ENCODE results near the gene SORBS1.
"Not testable (repeated sequence)": the region's sequence is repeated elsewhere in the genome, so short reads cannot be mapped to it uniquely, and the experiment has no call there.

Gene SORBS1

DNA sequence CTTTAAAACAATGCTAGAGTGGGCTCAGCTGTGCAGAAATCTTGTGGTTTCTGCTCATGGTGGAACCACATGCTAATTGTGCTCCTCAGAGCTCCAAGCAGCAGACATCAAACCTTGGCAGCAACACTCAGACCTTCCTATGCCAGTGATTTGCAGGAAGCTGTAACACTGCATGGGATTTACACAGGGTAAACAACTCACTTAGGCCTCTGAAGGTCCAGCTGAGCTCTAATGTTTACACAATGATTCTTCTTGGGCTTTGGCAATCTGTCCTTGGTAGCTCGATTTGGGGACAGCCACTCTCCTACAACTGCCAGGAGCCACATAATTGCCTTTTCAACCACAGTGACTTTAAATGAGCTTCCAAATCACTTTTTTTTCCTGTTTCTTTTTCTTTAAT lies 172.6 kb downstream of the SORBS1 start:
- no peak for DNase-seq (ENCODE audit: low spot score)

DNA sequence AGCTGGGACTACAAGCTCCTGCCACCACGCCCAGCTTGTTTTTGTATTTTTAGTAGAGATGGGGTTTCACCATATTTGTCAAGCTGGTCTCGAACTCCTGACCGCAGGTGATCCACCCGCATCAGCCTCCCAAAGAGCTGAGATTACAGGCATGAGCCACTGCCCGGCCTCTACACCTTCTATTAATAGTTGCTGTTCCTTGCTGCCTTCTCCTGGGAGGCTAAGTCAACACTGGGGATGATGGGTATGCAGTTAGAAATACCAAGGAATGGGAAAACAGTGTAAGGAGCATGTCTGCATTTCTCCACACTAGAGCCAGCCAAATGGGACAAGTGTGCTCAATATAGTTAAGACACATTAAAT lies 173.1 kb downstream of the SORBS1 start:
- DNase-seq (ENCODE audit: low spot score) = no peak

DNA sequence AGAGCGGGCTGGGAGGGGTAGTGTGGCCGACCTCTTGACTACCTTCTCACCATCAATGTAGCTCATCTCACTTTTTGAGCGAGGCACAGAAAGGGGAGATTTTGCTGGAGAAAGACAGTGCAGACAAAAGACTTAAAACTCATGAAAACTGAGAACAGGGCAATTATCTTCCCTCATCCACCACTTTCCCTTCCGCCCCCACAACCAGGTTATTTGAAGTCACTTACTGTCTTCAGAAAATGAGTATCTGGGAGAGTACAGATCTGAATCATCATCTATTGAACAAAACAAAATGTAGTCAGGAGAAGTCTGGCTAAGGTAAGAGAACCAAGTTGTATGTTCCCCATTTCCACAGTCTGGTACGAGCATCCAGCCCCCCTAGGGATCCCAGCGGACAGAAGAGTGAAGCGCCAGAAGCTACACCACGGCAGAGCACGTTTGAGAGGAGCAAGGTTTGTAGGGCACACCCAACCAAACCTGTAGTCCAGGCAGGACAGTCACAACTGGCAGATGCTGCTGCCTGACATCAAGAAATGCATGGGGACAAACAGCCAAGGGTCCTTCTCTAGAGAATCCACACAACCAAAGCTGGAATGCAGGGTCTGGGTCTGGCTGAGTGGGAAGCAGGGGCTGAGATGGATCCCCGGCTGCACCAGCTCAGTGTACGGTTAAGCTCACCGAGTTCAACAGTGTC lies 177.0 kb downstream of the SORBS1 start:
- no peak for DNase-seq (ENCODE audit: low spot score)

DNA sequence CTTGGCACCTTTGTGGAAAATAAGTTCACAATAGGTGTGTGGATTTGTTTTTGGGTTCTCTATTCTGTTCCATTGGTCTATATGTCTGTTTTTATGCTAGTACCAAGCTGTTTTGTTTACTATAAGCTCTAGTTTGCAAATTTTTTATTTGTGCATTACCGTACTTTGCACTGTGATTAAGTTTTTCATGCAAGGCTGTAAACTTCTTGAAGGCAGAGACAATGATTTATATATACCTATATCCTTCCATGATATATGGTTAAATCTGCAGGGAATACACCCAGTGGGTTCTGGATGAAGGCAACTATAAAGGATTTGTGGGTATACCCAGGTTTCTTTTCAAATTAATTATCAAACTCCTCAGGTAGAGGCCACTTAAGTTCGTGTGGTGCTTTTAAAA lies 178.6 kb downstream of the SORBS1 start:
- no peak for DNase-seq (ENCODE audit: low spot score)

DNA sequence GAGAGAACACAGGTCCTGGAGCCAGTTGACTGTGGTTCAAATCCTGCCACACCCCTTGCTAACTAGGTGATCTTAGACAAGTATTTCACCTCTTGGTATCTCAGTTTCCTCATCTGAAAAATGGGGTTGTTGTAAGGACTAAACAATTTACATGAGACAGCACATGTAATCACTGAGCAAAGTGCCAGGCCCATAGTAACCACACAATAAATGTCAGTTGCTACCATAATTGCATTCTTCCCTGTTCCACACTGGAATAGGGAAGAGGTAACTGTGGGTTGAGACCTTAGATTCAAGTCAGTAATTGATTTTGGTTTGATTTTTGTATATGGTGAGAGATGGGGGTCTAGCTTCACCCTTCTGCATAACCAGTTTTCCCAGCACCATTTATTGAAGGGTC lies 179.0 kb downstream of the SORBS1 start:
- DNase-seq (ENCODE audit: low spot score) = no peak

DNA sequence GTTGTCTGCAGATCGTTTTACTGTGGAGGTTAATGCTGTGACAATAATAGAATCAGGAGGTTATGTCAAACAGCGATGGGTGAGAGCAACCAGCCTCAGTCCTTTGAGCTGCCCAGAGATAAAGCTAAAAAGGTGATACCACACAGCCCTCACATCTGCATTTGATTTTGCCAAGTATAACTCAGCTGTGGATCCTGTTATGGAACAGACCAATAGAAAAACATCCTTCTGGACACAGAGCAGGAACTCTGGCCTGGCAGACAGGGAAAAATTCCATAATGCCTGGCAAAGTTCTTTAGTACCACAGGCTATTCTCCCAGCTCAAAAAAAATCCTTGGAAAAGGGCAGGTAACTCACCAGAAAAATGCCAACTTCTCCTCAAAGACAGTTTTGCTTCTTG lies 183.2 kb downstream of the SORBS1 start:
- DNase-seq (ENCODE audit: low spot score) = no peak

DNA sequence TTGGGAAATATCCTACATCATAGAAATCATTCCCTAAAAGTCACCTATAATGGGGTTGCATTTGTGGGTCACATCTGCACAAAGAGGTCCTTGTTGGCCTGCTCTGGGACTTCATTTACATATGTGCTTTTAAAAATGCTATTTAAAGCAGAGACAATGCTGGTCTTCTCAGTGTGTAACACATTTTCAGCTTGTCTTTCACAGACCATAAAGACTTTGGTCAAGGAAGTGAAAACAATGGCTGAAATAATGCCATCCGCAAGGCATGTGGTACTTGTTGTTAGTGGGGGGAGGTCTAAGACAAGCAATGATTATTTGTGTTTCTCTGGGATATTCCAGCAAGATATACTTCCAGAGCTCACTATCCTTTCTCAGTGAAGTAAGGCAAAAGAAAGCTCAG lies 185.8 kb downstream of the SORBS1 start:
- DNase-seq (ENCODE audit: low spot score) = no peak

DNA sequence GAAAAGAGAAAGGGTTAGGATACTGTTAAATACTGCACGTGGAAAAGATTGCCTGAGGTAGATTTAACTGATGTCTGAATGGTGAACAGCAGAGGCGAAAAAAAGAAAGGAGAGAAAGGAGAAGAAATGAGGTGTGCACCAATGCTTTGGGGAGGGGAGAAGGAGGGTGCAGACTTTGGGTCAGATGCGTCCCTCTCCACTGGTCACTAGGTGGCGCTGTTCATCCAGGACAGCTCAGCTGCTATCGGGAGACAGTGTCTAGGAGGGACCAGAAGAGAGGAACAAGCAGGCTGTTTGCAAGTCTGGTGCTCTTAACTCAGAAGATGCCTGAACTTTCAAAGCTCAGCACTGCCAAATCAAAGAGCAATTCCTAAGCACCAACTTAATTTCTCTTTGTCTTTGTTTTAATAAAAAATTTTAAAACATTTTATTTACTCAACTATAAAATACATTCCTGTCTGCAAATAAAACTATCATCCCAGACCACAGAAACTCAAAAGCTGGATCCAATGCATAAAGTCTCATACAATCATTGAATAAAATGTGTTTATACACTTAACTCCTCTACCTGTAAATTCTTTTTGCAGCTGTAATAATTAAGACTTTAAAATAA lies 186.5 kb downstream of the SORBS1 start:
- DNase-seq (ENCODE audit: low spot score) = peak; percentile 81

DNA sequence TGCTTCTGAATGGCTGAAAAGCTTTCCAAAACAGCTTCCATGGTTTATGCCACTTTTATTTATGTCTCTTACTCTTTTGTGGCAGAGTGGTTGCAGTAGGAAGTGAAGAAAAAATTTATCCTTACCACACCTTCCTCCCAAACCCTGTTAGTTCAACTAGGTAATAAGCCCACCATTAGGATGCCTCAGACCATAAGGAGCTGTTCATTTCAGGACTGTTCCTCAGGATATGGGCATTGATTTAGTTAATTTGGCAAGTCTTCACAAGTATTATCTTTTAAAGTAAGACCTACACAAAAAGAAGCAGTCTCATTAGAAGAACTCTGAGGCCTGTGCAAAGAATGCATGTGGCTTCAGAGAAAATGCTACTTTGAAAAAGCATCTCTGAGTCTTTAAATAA lies 187.5 kb downstream of the SORBS1 start:
- DNase-seq (ENCODE audit: low spot score) = no peak

DNA sequence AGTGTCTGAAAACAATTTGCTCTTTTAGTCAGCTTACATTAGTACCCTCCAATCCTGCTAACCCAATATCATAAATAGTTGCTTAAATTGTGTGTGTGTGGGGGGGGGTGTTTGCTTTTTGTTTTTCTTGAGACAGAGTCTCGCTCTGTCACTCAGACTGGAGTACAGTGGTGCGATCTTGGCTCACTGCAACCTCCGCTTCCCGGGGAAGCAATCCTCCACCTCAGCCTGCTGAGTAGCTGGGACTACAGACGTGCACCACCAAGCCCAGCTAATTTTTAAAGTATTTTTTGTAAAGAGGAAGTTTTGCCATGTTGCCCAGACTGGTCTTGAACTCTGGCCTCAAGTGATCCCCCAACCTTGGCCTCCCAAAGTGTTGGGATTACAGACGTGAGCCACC lies 196.8 kb downstream of the SORBS1 start:
- no peak for DNase-seq (ENCODE audit: low spot score)

DNA sequence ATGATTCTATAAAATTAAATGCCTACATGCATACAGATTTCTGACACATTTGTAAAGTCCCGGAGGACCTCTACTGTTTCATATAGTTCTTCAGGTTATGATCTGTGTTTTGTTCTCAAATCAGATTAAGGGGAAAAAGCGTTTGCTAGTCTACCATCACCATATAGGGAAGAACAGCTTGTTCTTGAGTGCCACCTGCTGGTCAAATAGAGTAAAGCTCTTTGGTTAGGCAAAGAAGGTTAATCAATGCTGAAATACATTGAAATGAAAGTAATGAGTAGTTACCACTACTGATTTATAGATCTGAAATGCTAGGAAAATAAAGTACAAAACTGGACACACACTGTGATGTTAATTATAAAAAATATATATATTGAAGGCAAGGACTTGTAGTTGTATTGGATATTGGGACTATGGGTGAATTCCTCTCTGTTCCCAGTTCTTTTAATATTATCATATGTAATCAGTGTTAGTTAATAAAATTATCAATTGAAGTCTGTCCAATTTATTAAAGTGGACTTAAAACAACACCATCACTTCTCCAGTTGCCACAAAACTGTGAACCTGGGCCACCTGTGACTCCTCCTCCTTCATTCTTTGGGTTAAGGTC lies 197.8 kb downstream of the SORBS1 start:
- DNase-seq (ENCODE audit: low spot score) = peak; percentile 72

DNA sequence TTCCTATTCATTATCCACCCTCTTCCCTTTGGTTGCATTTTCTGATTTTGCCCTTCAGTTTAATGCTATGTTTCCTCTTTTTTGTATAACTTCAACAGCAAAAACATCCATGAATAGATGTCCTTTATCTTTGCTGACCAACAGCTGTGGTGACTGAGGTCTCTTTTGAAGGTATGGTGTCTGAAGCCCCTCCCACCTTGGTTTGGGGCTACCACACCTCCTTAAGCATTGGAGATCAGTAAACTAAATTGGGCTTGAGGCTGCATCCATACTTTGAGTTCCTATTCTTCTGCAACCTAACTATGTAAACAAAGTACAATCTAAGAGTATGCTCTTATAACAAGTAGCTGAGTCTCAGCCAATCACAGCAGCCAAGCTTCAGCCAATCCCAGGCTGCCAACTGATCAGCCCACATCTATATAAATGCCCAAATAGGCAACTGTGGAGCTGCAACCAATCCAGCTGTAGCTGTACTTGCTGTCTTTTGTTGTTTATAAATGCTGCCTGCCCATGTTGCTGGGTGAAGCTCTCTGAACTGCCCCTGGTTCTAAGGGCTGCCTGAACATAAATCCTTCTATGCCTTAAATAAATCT lies 201.0 kb downstream of the SORBS1 start:
- no peak for DNase-seq (ENCODE audit: low spot score)

DNA sequence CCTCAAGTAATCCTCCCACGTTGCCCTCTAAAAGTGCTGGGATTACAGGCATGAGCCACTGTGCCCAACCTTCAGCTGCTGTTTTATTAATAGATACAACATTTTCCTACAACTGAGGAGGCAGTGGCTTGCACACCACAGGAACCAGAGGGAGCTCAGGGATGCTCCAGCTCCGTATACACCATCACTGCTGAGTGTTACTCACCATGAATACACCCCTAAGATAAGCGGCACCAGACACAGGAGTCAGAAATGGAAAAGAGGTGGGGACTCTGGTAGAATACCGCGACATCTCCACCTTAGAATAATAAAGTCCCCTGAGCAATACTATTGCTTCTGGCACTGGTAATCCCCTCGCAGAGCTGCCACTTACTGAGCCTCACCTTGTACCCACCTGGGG lies 201.7 kb downstream of the SORBS1 start:
- DNase-seq (ENCODE audit: low spot score) = no peak

DNA sequence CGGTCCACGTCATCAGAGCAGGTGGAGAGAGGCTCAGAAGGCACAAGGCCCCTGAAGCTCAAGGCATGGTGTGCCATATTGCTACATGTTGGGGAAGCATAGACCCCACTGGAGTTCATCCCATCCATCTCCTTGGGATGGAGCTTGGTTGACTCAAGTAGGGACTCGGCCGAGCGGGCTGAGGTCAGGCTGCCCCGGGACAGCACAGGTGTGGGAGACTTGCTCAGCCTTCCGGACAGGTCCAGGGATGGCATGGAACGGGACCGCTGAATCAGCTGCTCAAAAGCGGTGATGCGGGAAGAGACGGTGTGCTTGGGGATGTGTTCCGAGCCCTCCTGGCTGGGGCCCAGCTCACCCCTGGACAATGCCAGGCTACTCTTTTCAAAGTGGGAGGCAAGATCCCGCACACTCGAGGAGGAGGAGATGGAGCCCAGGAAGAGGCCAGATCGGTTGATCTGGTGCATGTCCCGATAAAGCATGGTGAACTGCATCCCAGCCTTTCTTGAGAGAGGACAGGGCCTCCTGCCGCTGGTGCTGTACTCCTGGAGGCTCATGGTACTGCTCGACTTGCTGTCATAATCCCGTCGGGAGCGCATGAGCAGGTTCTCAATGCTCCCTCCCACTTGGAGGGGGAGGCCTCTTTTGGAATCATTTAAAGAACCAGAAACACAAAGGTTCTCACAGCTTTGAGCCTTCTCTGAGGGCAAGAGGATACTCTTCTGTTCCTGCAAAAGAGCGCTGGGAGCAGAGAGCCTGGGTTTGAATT lies 204.8 kb downstream of the SORBS1 start:
- DNase-seq (ENCODE audit: low spot score) = no peak

DNA sequence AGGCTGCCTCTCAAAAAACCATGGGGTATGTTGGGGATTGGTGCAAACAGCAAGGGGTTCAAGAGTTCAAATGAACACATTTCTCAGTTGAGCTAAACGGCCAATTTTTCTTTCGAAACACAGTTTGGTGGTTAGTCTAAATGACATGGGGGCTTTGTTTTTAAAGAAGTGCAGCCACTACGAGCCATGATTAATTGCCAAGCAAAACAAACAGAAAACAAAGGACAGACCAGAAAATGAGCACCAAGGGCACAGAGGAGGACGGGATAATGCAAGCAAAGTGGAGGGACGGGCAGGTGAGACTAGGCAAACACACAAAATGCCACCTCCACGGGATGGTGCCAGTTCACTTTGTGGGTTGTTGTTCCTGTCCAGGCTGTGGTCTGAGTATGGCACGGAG lies 205.9 kb downstream of the SORBS1 start:
- no peak for DNase-seq (ENCODE audit: low spot score)

DNA sequence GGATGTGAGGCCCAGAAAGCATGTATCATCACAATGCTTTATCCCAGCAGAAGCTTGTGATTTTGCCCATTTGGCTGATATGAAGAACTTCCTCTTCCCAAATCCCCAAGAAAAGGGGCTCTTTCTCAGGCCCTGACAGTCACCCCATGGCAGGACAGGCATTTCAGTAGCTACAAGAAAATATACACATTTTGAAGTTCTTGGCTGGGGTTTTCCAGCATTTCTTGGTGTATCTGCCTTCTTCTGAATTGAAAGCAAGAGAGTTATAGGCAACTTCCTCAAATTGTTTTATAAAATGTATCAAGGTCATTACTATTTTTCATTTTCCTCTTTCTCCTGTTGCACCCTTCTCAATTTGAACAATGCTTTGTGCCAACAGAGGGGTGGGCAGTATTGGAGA lies 207.1 kb downstream of the SORBS1 start:
- DNase-seq (ENCODE audit: low spot score) = no peak

DNA sequence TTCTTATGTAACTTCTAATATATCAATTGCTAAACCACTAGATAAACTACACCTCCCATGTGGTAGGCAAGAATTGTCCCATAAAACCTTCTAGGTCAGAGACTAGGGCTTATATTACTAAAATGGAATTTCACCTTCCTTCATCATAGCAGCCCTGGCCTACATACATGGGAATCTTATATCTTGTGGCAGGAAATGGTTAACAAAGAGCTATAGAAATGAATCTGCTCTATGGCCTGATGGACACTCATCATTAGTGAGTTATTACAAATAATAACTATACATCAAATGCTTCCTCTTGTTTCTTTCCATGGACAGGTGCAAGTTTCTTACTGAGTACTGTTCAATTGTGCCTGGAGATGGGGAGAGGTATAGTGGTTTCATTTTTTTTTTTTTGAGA lies 208.0 kb downstream of the SORBS1 start:
- no peak for DNase-seq (ENCODE audit: low spot score)

DNA sequence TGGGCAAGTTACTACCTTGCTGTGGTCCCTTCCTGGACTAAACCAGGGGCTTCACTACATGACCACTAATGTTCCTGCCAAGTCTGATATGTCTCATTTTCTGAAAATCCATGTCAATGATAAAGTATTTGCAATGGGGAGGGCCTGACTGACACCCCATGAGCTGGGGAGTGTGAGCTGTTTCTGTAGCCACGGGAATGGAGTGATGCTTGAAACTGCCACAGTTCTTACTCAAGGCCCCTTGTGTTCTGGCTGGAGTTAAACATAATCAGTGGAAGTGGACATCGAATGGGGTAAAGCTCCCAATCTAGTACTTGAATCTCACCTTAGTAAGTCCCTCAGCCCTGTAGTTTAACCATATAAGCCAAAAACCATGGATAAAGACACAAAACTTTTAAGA lies 208.5 kb downstream of the SORBS1 start:
- no peak for DNase-seq (ENCODE audit: low spot score)

DNA sequence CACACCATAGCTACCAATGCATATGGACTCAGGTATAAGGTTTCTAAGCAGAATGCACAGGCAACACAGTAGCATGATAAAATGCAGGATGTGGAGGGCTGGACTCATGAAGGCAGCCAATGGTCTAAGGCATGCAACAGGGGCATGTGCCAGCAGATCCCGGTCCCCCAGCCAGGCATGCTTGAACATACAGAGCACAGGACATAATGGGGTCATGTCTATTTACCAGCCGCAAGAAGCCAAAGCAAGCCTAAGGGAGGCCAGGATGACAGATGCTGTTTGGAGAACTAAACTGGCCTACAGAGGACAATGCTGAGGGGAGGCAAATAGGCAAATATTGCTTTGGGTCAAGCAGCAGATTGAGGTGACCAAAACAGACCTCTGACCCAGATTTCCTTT lies 210.3 kb downstream of the SORBS1 start:
- DNase-seq (ENCODE audit: low spot score) = no peak

DNA sequence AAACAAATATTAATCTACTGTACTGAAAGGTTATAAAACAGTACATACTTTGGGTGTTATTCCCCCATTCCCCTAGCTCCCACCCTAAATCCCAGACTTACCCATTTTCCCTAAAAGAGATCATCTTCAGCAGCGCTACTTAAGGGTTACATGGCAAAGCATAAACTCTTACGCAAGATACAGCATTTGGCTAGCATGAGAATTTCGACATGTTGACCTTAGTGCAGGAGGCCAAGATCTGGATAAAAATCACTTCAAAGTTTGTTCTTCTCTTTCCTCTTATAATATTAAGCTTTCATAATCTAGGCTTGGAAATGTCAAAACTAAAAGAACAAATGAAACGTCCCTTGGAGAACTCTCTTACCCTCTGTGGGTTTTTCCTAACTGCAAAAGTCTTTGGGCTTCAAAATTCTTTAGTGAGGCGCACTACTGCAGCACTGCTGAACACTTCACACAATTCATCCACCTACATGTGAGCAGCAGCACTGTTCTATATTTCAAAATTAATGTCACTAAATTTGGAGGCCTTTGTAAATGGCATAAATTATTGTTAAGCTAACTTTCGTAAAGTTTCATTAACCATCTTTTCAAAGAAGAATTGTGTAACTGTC lies 210.8 kb downstream of the SORBS1 start:
- DNase-seq (ENCODE audit: low spot score) = no peak

DNA sequence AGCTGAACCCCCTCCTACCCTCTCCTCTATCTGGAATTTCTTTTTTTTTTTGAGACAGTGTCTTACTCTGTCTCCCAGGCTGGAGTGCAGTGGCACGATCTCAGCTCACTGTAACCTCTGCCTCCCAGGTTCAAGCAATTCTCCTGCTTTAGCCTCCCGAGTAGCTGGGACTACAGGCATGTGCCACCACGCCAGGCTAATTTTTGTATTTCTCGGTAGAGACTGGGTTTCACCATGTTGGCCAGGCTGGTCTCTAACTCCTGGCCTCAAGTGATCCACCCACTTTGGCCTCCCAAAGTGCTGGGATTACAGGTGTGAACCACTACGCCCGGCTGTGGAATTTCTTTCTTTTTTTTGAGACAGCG lies 213.8 kb downstream of the SORBS1 start:
- not testable (repeated sequence) for DNase-seq (ENCODE audit: low spot score)

DNA sequence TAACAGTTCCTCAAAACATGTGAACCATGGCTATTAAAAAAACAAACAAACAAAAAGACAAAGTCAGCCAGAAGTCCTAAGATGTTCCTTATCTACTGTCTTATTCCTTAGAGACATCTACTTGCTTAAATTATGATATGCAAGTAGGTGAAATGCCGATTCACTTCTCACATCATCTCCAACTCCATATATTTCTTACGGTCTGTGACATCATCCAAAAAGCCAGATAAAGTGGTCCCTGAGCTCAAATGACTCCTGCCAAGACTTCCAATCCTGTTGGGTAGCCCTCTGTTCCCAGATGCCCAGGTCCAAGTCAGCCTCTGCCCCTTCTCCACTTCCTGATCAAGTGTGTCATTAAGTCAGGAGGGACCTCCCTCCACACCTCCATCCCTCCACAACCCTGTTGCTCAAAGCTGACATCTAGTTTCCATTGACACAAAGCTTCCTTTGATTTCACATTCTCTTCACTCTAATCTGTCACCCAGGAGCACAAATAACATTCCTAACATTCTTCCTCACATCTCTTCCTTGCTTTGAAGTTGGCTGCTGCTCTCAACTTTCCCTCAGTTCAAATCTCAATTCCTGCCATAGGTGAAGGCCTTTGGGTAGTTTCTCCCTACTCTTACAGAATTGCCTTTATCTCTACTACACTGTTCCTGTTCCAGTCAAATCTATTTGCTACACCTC lies 214.3 kb downstream of the SORBS1 start:
- peak; percentile 71 for DNase-seq (ENCODE audit: low spot score)
